GM12878 (cell line): ENCODE data around the gene PLPP3. TPM values are rescaled to one million over a fixed set of nuclear protein-coding genes. Genes with fewer than 3 reads are reported as not detected.

Source experiments
- ATAC-seq: fragments of 200-7000 bp; cut with Tn5 transposase; 3 replicates; pipeline ENCODE4 v1.9.1; 2020; ENCODE audit warnings: mild to moderate bottlenecking, moderate library complexity
- BruUV-seq: library from RNA; stranded (reverse); fragments of 400-500 nt; replicated peaks from 2 replicates; lab custom pipeline; 2021; lab: Mats Ljungman, UMichigan
- CTCF ChIA-PET: fragments of 300-600 bp; sonication (Branson Sonifier 250); formaldehyde crosslinking; extraction: SDS; loops from one replicate; lab custom pipeline; 2021; ENCODE audit warnings: inconsistent platforms; lab: Yijun Ruan, JAX
- POLR2A ChIA-PET: fragments of 350-600 bp; formaldehyde crosslinking; extraction: SDS; loops from one replicate; lab custom pipeline; 2021; ENCODE audit warnings: inconsistent platforms; lab: Charles Lee
- RAD21 ChIA-PET: fragments of 300-600 bp; sonication (Branson Sonifier 250); formaldehyde crosslinking; loops from one replicate; lab custom pipeline; 2023; ENCODE audit warnings: antibody characterized with exemption; ENCODE audit not compliant: unreplicated experiment; lab: Charles Lee
- SMC1A ChIA-PET: fragments of 300-600 bp; sonication (Branson Sonifier 250); formaldehyde crosslinking; loops from one replicate; lab custom pipeline; 2023; ENCODE audit not compliant: unreplicated experiment, uncharacterized antibody; lab: Charles Lee
- DNase-seq: peaks from one replicate; pipeline ENCODE4 v3.0.0-alpha.2; 2011; ENCODE audit warnings: low read depth, low spot score
- FAIRE-seq: peaks from 3 replicates; lab custom pipeline; 2011; peaks lifted over from hg19 to GRCh38; lab: Jason Lieb, UNC
- H2AFZ ChIP-seq: 2 replicates; pipeline ENCODE4 v1.6.0; 2011; ENCODE audit warnings: low read depth, low read length, control low read depth; ENCODE audit not compliant: control insufficient read depth
- H3K27ac ChIP-seq: 2 replicates; pipeline ENCODE4 v1.5.1; 2011; ENCODE audit warnings: control low read depth; ENCODE audit not compliant: control insufficient read depth, insufficient read depth
- H3K27me3 ChIP-seq, 2 experiments: replicated peaks in 1 of 2; 2 replicates each; pipeline versions ENCODE4 v1.6.0 to v1.6.1; 2011; ENCODE audit warnings: low read length in 1 of 2; ENCODE audit not compliant: control insufficient read depth in 2 of 2, insufficient read depth in 2 of 2
- H3K36me3 ChIP-seq, 2 experiments: 2 replicates each; pipeline ENCODE4 v1.5.1; 2011; ENCODE audit warnings: low read length in 1 of 2; ENCODE audit not compliant: control insufficient read depth in 2 of 2, insufficient read depth in 2 of 2
- H3K4me1 ChIP-seq: 2 replicates; pipeline ENCODE4 v1.6.1; 2011; ENCODE audit warnings: mild to moderate bottlenecking, low read length, moderate library complexity, mixed read lengths; ENCODE audit not compliant: control insufficient read depth, insufficient read depth
- H3K4me2 ChIP-seq: 2 replicates; pipeline ENCODE4 v1.6.0; 2011; ENCODE audit warnings: control low read depth; ENCODE audit not compliant: control insufficient read depth, insufficient read depth
- H3K4me3 ChIP-seq: fragments of 200-600 bp; sonication (generic); 2 replicates; pipeline ENCODE4 v1.5.1; 2016
- H3K79me2 ChIP-seq: 2 replicates; pipeline ENCODE4 v1.6.0; 2011; ENCODE audit warnings: low read length; ENCODE audit not compliant: control insufficient read depth, insufficient read depth
- H3K9ac ChIP-seq: 2 replicates; pipeline ENCODE4 v1.8.0; 2011; ENCODE audit warnings: low read length, control low read depth, mixed read lengths; ENCODE audit not compliant: control insufficient read depth, insufficient read depth
- H3K9me3 ChIP-seq: replicated peaks from 3 replicates; pipeline ENCODE4 v1.5.1; 2011; ENCODE audit warnings: mild to moderate bottlenecking, low read length; ENCODE audit not compliant: control insufficient read depth, insufficient read depth
- H4K20me1 ChIP-seq: 2 replicates; pipeline ENCODE4 v1.6.0; 2011; ENCODE audit not compliant: control insufficient read depth, insufficient read depth
- ASH2L ChIP-seq: fragments of 300-600, 200-600 bp; sonication (generic); IDR thresholded peaks from 2 replicates; pipeline ENCODE4 v1.6.1; 2017; ENCODE audit warnings: low read depth, mild to moderate bottlenecking, borderline replicate concordance
- E4F1 ChIP-seq: fragments of 450-650 bp; IDR thresholded peaks from 2 replicates; pipeline ENCODE4 v1.6.1; 2018; ENCODE audit warnings: borderline replicate concordance, mild to moderate bottlenecking; ENCODE audit not compliant: partially characterized antibody
- FOXK2 ChIP-seq: fragments of 450-650 bp; IDR thresholded peaks from 2 replicates; pipeline ENCODE4 v1.6.1; 2017; ENCODE audit warnings: mild to moderate bottlenecking, moderate library complexity
- KDM1A ChIP-seq: fragments of 200-600 bp; sonication (generic); IDR thresholded peaks from 2 replicates; pipeline ENCODE4 v1.6.1; 2016; ENCODE audit warnings: borderline replicate concordance
- LARP7 ChIP-seq: fragments of 450-650 bp; IDR thresholded peaks from 2 replicates; pipeline ENCODE4 v1.6.1; 2017; ENCODE audit warnings: mild to moderate bottlenecking
- MTA2 ChIP-seq: fragments of 450-650 bp; IDR thresholded peaks from 2 replicates; pipeline ENCODE4 v1.6.1; 2016; ENCODE audit warnings: low read depth, mild to moderate bottlenecking, moderate library complexity
- MXI1 ChIP-seq: fragments of 150-350 bp; IDR thresholded peaks from 2 replicates; pipeline ENCODE4 v1.6.1; 2011; ENCODE audit warnings: low read depth, mild to moderate bottlenecking, inconsistent platforms, low read length, improper control_type of control experiment
- MYC ChIP-seq: IDR thresholded peaks from 2 replicates; pipeline ENCODE4 v1.6.1; 2011; ENCODE audit warnings: mild to moderate bottlenecking, low read length, moderate library complexity, inconsistent platforms; ENCODE audit not compliant: insufficient read depth, insufficient replicate concordance, insufficient read length, severe bottlenecking
- NFYA ChIP-seq: IDR thresholded peaks from 2 replicates; pipeline ENCODE4 v1.6.1; 2011; ENCODE audit warnings: low read depth, mild to moderate bottlenecking, low read length, improper control_type of control experiment, borderline replicate concordance
- NR2C1 ChIP-seq: fragments of 450-650 bp; IDR thresholded peaks from 2 replicates; pipeline ENCODE4 v1.6.1; 2017; ENCODE audit warnings: antibody characterized with exemption, mild to moderate bottlenecking, moderate library complexity
- RAD51 ChIP-seq: fragments of 450-650 bp; IDR thresholded peaks from 2 replicates; pipeline ENCODE4 v1.6.1; 2016; ENCODE audit warnings: moderate library complexity, mild to moderate bottlenecking, inconsistent platforms
- RUNX3 ChIP-seq: IDR thresholded peaks from 2 replicates; pipeline ENCODE4 v1.6.1; 2012; ENCODE audit warnings: low read length, inconsistent platforms
- SIN3A ChIP-seq: IDR thresholded peaks from 2 replicates; pipeline ENCODE4 v1.6.1; 2012; ENCODE audit warnings: low read depth, low read length, improper control_type of control experiment
- TARDBP ChIP-seq: IDR thresholded peaks from 2 replicates; pipeline ENCODE4 v1.6.1; 2016; ENCODE audit warnings: borderline replicate concordance
- ZBTB11 ChIP-seq: fragments of 450-650 bp; formaldehyde crosslinking; IDR thresholded peaks from 2 replicates; pipeline ENCODE4 v1.5.0; 2022; ENCODE audit warnings: mild to moderate bottlenecking, missing genetic modification characterization
- ZNF24 ChIP-seq: fragments of 450-650 bp; IDR thresholded peaks from 2 replicates; pipeline ENCODE4 v1.6.1; 2017; ENCODE audit warnings: antibody characterized with exemption, mild to moderate bottlenecking
- WGBS: methylation state at CpG from one replicate; pipeline ENCODE4 v1.1.6; 2016; ENCODE audit warnings: low lambda C conversion rate; ENCODE audit not compliant: insufficient replicate concordance, insufficient coverage; ENCODE audit errors: missing lambda C conversion rate; 5-methylcytosine and 5-hydroxymethylcytosine counted together
- in situ Hi-C: fragments of 300-500 bp; cut with MboI; formaldehyde crosslinking; loops from 9 replicates; pipeline ENCODE4 v1.14.3; 2018; ENCODE audit warnings: mixed read lengths
- intact Hi-C: fragments of 100-400 bp; cut with micrococcal nuclease; formaldehyde crosslinking; loops from one replicate; pipeline ENCODE4 v1.14.2; 2022; ENCODE audit not compliant: unreplicated experiment
- polyA plus RNA-seq, 11 experiments: library from polyadenylated mRNA; depleted of rRNA in 4 of 11; unstranded in 6 of 11; stranded (reverse) in 5 of 11; fragments of >200 nt; fragmentation: Nextera tagmentation in 4 of 11; fragmentation: Illumina TruSeq in 1 of 11; extraction: Ambion mirVana in 4 of 11; extraction: Trizol in 1 of 11; gene quantifications; 1 replicate in 1 of 11; 2 replicates in 10 of 11; pipeline versions ENCODE4 v1.2.1 to v1.2.3, GENCODE V29; 2011 to 2016; ENCODE audit warnings: inconsistent platforms in 2 of 11, missing spikeins in 2 of 11, low read depth in 1 of 11
- total RNA-seq, 4 experiments: library from RNA; depleted of rRNA in 3 of 4; stranded (reverse); fragments of >200 nt in 3 of 4; fragmentation: Illumina TruSeq in 1 of 4; extraction: Trizol in 1 of 4; gene quantifications; 2 replicates each; pipeline versions ENCODE4 v1.2.1 to v1.2.3, GENCODE V29; 2013 to 2021

Gene PLPP3
- total and polyA plus RNA-seq, 10 of the 15 experiments (the other 5 are each of a cell fraction or from before 2014, with no cell fraction given) = 6.4 to 26.8 (median 9.5) TPM

GRCh38 chr1:56529801-56530200, 49.6 kb downstream of the PLPP3 start (continued):
- TF ChIP-seq NFYA (no peak), FOXK2 (no peak), SIN3A (no peak)
- TF ChIP-seq, all 136 proteins: peak for 0

- no peaks in the 10 kb centered on the region for H3K9me3 ChIP-seq
- no peaks in the 10 kb centered on the region for H3K36me3 ChIP-seq
- H4K20me1 ChIP-seq = no peaks in the 10 kb centered on the region
- no peak overlapping the region; the same call in 1 of the 2 replicates for H3K4me2 ChIP-seq
- in situ Hi-C loops (no loop called here), intact Hi-C loops (loop anchor here (5.0 kb wide), 2 partner anchors 195 to 480 kb away; no protein-coding TSS in a partner anchor)
- no peak overlapping the region for H2AFZ ChIP-seq
- ChIA-PET RAD21 (interaction anchor here (5.3 to 12.1 kb wide), 2 partner anchors 36 to 47 kb away, joined by 74 to 174 read pairs; partner anchors contain the start of gene PLPP3), CTCF (interaction anchor here (1.5 to 12.4 kb wide), 4 partner anchors 10 to 48 kb away, joined by 3 to 116 read pairs (median 17); partner anchors contain the start of gene PLPP3), POLR2A (interaction anchor here (0.8 to 1.9 kb wide), 5 partner anchors 35 to 56 kb away, joined by 3 to 4 read pairs (median 3); no protein-coding TSS in a partner anchor), SMC1A (interaction anchor here (0.7 to 5.4 kb wide), 18 partner anchors 8 to 197 kb away, joined by 3 to 69 read pairs (median 4); no protein-coding TSS in a partner anchor)
- BruUV-seq = no TSS peak
- no peaks in the 10 kb centered on the region for H3K79me2 ChIP-seq
- no peaks in the 10 kb centered on the region for H3K27me3 ChIP-seq
- WGBS = 87% methylated on average over 8 of the region's 8 CpGs
- H3K4me1 ChIP-seq = peaks cover 37% of the 10 kb centered on the region
- DNase-seq (no peak), ATAC-seq (no peak), FAIRE-seq (no peak)
- H3K4me3 ChIP-seq = no peak overlapping the region
- no peak overlapping the region for H3K27ac ChIP-seq
- no peak overlapping the region for H3K9ac ChIP-seq
- TF ChIP-seq TARDBP (no peak), E4F1 (no peak), RUNX3 (no peak), MTA2 (no peak), MYC (no peak), NR2C1 (no peak), RAD51 (no peak), ZNF24 (no peak), LARP7 (no peak), KDM1A (no peak), MXI1 (no peak), ASH2L (no peak), ZBTB11 (CRISPR knock-in tag) (no peak)
Observed at GRCh38 chr1:56527548-56528302, 51.6 kb downstream of the PLPP3 start.
